Mammary epithelial cell (primary cell): ENCODE measurements around the gene VWC2L.

Source experiments
- EZH2 ChIP-seq: IDR thresholded peaks from 2 replicates; pipeline ENCODE4 v1.6.1; 2012; ENCODE audit warnings: low read length, inconsistent platforms, borderline replicate concordance
- TF ChIP-seq, protein P1 (sequence below), 2 donors: IDR thresholded peaks in 1 of 2; conservative IDR thresholded peaks in 1 of 2; 2 replicates each; pipeline ENCODE4 v1.5.1; 2011 to 2012; ENCODE audit warnings: inconsistent platforms in 2 of 2, low read length in 2 of 2, mild to moderate bottlenecking in 2 of 2, control low read depth in 1 of 2, low read depth in 1 of 2; ENCODE audit not compliant: insufficient read depth in 1 of 2; ENCODE audit errors: extremely low read depth in 1 of 2

DNA sequence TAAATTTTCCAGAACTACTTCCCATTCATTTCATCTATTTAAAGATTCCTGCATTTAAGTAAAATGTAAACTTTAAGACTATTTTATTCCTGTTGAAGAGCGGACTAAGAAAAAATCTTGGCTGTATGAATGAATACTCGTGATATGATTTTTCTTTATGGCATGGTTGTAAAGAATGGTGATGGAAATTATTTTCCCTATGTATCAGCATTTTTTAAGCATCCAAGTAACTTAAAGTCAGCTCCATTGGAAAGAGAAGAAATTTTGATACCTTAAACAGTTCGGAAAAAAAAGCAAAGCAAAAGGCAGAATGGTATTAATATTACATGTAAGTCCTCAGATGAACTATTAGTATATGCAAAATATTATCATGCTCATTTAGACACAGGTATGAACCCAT lies 58.9 kb downstream of the VWC2L start:
- TF ChIP-seq, protein P1, sequence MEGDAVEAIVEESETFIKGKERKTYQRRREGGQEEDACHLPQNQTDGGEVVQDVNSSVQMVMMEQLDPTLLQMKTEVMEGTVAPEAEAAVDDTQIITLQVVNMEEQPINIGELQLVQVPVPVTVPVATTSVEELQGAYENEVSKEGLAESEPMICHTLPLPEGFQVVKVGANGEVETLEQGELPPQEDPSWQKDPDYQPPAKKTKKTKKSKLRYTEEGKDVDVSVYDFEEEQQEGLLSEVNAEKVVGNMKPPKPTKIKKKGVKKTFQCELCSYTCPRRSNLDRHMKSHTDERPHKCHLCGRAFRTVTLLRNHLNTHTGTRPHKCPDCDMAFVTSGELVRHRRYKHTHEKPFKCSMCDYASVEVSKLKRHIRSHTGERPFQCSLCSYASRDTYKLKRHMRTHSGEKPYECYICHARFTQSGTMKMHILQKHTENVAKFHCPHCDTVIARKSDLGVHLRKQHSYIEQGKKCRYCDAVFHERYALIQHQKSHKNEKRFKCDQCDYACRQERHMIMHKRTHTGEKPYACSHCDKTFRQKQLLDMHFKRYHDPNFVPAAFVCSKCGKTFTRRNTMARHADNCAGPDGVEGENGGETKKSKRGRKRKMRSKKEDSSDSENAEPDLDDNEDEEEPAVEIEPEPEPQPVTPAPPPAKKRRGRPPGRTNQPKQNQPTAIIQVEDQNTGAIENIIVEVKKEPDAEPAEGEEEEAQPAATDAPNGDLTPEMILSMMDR (conservative IDR thresholded peaks at IDR 0.05 in 1 of 2, IDR thresholded peaks at IDR 0.05 in 1 of 2; ENCODE audit: extremely low read depth in 1 of 2, insufficient read depth in 1 of 2, low read depth in 1 of 2, low read length in 2 of 2), result no peak
- TF ChIP-seq EZH2, result no peak
